ENCODE measurements around the gene FAM98C. TPM values are rescaled to one million over a fixed set of nuclear protein-coding genes. Genes with fewer than 3 reads are reported as not detected.

The FAM98C gene
- total and polyA plus RNA-seq, 2 of the 13 experiments (the other 11 are each of a cell fraction or from before 2014, with no cell fraction given): 10.0 to 11.5 TPM

GRCh38 chr19:38402967-38403674 lies at the start of gene FAM98C (continued):
- TF ChIP-seq ZBTB39 (CRISPR knock-in tag; IDR thresholded peaks at IDR 0.05): peak; percentile 90
- TF ChIP-seq FOXK1 (CRISPR knock-in tag; IDR thresholded peaks at IDR 0.05; ENCODE audit: borderline replicate concordance, low read depth): peak; percentile 53; the same call in 1 of the 2 replicates
- no peak; the same call in 1 of the 2 replicates for TF ChIP-seq ZNF670 (CRISPR knock-in tag; IDR thresholded peaks at IDR 0.05; ENCODE audit: borderline replicate concordance)
- 0 out of 2 replicates have a peak, but pooled peaks have one; percentile 69 for TF ChIP-seq MIXL1 (CRISPR knock-in tag; IDR thresholded peaks at IDR 0.05)
- no peak for TF ChIP-seq NBN (conservative IDR thresholded peaks at IDR 0.05)
- 0 out of 2 replicates have a peak, but pooled peaks have one; percentile 40 for TF ChIP-seq TMF1 (CRISPR knock-in tag; IDR thresholded peaks at IDR 0.05; ENCODE audit: low read depth)
- TF ChIP-seq ZFP91 (CRISPR knock-in tag; IDR thresholded peaks at IDR 0.05; ENCODE audit: borderline replicate concordance): peak; percentile 87; the same call in 1 of the 2 replicates
- TF ChIP-seq ZNF512 (CRISPR knock-in tag; IDR thresholded peaks at IDR 0.05): no peak
- no peak for TF ChIP-seq RBM22 (optimal IDR thresholded peaks at IDR 0.05; ENCODE audit: low read length)
- peak; percentile 83 for TF ChIP-seq KLF6 (CRISPR knock-in tag; IDR thresholded peaks at IDR 0.05)
- TF ChIP-seq E2F2 (CRISPR knock-in tag; IDR thresholded peaks at IDR 0.05; ENCODE audit: borderline replicate concordance): no peak
- TF ChIP-seq PAWR (CRISPR knock-in tag; IDR thresholded peaks at IDR 0.05; ENCODE audit: borderline replicate concordance): no peak
- peak; percentile 63; the same call in 1 of the 2 replicates for TF ChIP-seq ZNF296 (CRISPR knock-in tag; conservative IDR thresholded peaks at IDR 0.05)
- TF ChIP-seq ZNF792 (CRISPR knock-in tag; IDR thresholded peaks at IDR 0.05): 0 out of 2 replicates have a peak, but pooled peaks have one; percentile 62
- TF ChIP-seq HNRNPH1 (optimal IDR thresholded peaks at IDR 0.05; ENCODE audit: low read depth, low read length): no peak
- TF ChIP-seq, protein P1, sequence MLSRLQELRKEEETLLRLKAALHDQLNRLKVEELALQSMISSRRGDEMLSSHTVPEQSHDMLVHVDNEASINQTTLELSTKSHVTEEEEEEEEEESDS (CRISPR knock-in tag; IDR thresholded peaks at IDR 0.05; ENCODE audit: borderline replicate concordance): no peak
- no peak for TF ChIP-seq RXRB (CRISPR knock-in tag; IDR thresholded peaks at IDR 0.05; ENCODE audit: borderline replicate concordance)
- TF ChIP-seq ISL2 (CRISPR knock-in tag; IDR thresholded peaks at IDR 0.05): 0 out of 2 replicates have a peak, but pooled peaks have one; percentile 30
- peak; percentile 35; the same call in 1 of the 2 replicates for TF ChIP-seq ZFP36L2 (CRISPR knock-in tag; IDR thresholded peaks at IDR 0.05)
